Stimulated activated CD8-positive, alpha-beta memory T cell treated with anti-CD3 and anti-CD28 coated beads, Interleukin-4, amount 100 ng/mL, for 24 hours (primary cell): Measurements from ENCODE around the gene RNF40.
A peak's percentile ranks its signal among the peaks of the same experiment; 100 is the strongest.

Experiments used
- DNase-seq: peaks from one replicate; pipeline ENCODE4 v3.0.0-alpha.2; 2020; ENCODE audit warnings: low read depth

The RNF40 gene

GRCh38 chr16:30761928-30762902, at the start of gene RNF40, which contains the start of gene CFAP119:
Gene RNF40, plus strand, starts transcription at chr16:30762322. Its CDS starts 224 bp downstream, at chr16:30762546.
Gene CFAP119, minus strand, starts transcription at chr16:30762062. Its CDS starts 314 bp downstream, at chr16:30761748.
- DNase-seq: peak; percentile 93

DNA sequence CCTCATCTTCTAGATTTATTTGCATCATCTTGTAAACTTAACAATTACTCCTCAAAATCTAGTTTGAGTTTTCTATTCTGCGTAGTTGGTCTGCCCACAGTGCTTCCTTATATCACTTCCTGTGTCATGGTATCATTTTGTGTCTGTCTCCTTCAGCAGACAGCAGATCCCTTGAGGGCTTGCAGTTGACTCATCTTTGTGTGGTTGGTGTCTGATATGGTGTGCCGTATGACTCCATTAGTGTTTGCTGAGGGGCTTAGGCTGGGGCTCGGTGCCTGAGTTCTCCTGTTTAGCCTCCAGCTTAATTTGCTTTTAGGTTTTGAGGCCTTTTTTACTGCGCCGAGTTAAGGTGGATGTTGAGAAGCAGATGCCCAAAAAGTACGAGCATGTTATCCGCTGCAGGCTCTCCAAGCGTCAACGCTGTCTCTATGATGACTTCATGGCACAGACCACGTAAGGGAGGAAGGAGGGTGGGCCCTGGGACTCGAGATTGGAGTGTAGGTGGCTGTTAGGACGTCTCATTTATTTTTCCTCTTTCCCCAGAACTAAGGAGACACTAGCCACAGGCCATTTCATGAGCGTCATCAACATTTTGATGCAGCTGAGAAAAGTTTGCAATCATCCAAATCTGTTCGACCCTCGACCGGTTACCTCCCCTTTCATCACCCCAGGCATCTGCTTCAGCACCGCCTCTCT, 46.2 kb upstream of the RNF40 start:
- DNase-seq: peak; percentile 19

DNA sequence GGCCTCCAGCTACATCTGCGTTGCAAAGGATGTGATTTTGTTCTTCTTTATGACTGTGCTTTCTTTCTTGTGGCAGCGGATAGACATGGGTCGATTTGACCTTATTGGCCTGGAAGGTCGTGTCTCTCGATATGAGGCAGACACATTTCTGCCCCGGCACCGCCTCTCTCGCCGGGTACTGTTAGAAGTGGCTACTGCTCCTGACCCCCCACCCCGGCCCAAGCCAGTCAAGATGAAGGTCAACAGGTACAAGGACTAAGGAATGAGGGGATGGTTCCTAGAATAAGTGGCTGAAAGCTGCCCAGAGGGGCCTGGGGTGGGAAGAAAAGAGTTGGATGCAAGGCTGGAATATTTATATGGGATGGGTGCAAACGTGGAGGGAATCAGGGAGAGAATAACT, 42.0 kb upstream of the RNF40 start:
- no peak for DNase-seq

DNA sequence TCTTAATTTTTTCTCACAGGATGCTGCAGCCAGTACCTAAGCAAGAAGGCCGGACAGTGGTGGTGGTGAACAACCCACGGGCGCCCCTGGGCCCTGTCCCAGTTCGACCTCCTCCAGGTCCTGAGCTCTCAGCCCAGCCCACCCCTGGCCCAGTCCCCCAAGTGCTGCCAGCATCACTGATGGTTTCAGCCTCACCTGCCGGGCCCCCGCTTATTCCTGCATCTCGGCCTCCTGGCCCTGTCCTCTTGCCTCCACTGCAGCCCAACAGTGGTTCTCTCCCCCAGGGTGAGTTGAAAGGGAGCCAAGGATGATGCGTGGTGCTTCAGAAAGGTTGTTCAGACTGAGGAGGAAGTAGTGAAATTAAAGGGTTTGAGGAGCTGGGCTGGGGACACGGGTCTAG, 41.4 kb upstream of the RNF40 start:
- no peak for DNase-seq

DNA sequence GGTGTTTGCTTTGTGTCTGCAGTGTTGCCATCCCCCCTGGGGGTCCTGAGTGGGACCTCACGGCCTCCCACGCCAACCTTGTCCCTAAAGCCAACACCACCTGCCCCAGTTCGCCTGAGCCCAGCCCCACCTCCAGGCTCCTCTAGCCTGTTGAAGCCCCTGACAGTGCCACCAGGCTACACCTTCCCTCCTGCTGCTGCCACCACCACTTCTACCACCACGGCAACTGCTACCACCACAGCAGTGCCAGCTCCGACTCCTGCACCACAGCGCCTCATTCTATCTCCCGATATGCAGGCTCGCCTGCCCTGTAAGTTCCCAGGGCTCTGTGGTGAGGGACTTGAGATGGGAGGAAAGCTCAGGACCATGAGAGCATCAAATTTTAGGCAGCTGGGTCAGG, 41.0 kb upstream of the RNF40 start:
- no peak for DNase-seq

GRCh38 chr16:30721606-30722005, 40.5 kb upstream of the RNF40 start:
- no peak for DNase-seq

GRCh38 chr16:30722443-30722842, 39.7 kb upstream of the RNF40 start:
- no peak for DNase-seq

- no peak for DNase-seq
These were observed 39.2 kb upstream of the RNF40 start for GRCh38 chr16:30722916-30723315.

GRCh38 chr16:30723725-30724355, 38.3 kb upstream of the RNF40 start:
- no peak for DNase-seq

- DNase-seq: no peak
These were observed 37.3 kb upstream of the RNF40 start for GRCh38 chr16:30724641-30725417.

DNA sequence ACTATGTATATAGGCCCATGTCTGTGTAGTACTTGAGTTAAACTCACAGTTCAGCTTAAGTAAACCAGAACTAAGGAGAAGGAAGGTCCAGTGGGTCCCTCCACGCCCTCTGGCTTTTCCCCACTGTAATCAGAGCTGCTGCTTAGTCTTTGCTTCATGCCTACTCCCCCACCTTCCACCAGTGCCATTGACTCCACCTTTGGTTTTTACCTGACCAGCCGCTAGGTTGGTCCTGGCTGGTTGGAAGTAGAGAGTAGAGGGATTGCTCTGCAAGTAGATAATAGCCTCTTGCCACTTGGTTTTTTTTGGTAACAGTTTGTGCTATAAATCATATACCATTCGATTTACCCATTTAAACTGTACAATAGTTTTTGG, 36.7 kb upstream of the RNF40 start:
- no peak for DNase-seq

DNA sequence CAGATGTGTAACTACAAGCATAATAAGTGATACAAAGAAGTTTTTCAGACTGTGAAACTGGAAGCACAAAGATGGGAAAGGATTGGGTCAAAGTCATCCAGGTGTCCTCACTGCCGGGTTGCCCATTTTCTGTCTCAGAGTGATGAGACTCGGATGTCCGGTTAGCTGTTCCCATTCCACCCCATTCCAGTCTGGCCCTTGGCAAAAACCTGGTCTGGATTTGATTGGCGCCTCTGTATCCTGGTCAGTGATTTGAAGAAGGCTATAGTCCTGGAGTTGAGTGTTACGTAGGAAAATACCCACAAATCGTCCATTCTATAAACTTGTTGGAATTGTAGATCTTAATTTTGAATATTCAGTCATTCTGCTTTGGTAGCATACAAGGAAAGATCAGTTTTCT, 33.8 kb upstream of the RNF40 start:
- no peak for DNase-seq

GRCh38 chr16:30728899-30729672, 33.0 kb upstream of the RNF40 start:
- no peak for DNase-seq

- DNase-seq: no peak
These were observed 30.7 kb upstream of the RNF40 start for GRCh38 chr16:30731411-30731810.

DNA sequence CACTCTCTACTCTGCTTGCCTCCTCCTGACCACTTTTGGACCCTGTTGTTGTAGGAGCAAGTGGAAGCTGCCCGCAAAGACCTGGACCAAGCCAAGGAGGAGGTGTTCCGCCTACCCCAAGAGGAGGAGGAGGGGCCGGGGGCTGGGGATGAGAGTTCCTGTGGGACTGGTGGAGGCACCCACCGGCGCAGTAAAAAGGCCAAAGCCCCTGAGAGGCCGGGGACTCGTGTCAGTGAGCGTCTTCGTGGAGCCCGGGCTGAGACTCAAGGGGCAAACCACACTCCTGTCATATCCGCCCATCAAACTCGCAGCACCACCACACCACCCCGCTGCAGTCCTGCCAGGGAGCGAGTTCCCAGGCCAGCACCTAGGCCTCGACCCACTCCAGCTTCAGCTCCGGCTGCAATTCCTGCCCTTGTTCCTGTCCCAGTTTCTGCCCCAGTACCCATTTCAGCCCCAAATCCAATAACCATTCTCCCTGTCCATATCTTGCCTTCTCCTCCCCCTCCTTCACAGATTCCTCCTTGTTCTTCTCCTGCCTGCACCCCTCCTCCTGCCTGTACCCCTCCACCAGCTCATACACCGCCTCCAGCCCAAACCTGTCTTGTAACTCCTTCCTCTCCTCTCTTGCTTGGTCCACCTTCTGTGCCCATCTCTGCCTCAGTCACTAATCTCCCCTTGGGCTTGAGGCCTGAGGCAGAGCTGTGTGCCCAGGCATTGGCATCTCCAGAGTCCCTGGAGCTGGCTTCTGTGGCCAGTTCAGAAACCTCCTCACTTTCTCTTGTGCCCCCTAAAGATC, 24.9 kb upstream of the RNF40 start:
- DNase-seq: no peak

DNA sequence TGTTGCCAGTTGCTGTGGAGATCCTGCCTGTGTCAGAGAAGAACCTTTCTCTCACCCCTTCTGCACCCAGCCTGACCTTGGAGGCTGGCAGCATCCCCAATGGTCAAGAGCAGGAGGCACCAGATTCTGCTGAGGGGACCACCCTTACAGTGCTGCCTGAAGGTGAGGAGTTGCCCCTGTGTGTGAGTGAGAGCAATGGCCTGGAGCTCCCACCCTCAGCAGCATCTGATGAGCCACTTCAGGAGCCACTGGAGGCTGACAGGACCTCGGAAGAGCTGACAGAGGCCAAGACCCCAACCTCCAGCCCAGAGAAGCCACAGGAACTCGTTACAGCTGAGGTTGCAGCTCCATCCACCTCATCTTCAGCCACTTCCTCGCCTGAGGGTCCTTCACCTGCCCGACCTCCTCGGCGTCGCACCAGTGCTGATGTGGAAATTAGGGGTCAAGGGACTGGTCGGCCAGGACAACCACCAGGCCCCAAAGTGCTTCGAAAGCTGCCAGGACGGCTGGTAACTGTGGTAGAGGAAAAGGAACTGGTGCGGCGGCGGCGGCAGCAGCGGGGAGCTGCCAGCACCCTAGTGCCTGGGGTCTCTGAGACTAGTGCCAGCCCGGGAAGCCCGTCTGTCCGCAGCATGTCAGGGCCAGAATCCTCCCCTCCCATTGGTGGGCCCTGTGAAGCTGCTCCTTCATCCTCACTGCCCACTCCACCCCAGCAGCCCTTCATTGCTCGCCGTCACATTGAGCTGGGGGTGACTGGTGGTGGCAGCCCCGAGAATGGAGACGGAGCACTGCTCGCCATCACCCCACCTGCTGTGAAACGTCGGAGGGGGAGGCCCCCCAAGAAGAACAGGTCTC, 24.1 kb upstream of the RNF40 start:
- no peak for DNase-seq

DNA sequence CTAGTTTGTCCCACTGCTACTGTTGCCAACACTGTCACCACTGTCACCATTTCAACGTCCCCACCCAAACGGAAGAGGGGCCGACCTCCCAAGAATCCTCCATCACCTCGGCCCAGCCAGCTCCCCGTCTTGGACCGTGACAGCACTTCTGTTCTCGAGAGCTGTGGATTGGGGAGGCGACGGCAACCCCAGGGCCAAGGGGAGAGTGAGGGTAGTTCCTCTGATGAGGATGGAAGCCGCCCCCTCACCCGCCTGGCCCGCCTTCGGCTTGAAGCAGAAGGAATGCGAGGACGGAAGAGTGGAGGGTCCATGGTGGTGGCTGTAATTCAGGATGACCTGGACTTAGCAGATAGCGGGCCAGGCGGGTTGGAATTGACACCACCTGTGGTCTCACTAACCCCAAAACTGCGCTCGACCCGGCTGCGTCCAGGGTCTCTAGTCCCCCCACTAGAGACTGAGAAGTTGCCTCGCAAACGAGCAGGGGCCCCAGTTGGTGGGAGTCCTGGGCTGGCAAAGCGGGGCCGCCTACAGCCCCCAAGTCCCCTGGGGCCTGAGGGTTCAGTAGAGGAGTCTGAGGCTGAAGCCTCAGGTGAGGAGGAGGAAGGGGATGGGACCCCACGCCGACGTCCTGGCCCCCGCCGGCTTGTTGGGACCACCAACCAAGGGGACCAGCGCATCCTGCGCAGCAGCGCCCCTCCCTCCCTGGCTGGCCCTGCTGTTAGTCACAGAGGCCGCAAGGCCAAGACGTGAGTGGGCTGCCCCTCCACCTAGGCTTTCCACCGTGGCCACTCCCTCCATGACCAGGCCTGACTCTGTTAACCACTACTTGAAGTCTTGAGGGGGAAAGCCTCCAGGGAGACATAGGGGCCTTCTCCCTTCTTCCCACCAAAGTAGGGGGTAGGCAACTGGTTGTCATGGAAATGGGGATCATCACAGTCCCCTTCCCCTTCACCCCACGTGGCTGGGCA, 22.9 kb upstream of the RNF40 start:
- no peak for DNase-seq
